GM20000 (cell line): ENCODE results near the gene RBM20.

ENCODE experiments used
- DNase-seq: peaks from one replicate; pipeline ENCODE4 v3.0.0; 2012; ENCODE audit warnings: low spot score
- CTCF ChIP-seq: IDR thresholded peaks from 2 replicates; pipeline ENCODE4 v1.5.1; 2012; ENCODE audit warnings: mild to moderate bottlenecking, control low read depth; ENCODE audit errors: extremely low read depth, missing control alignments

RBM20 gene

DNA sequence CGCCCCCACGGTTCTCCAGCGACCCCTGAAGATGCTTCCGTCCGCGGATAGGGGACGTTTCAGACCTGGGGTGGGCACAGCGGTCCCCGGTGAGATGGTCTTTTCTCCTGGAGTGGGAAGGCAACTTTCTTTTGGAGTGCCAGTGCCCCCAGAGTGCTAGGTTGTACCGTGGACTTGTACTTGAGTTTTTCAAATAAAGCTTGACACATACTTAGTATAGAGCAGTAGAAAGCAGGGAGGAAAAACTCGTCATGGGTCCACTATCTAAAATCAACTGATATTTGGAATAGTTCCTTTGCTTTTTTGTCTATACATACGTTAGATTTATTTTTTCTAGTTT is 28.4 kb downstream of the RBM20 start:
- TF ChIP-seq CTCF, result peak; percentile 22
- no peak for DNase-seq

- no peak for TF ChIP-seq CTCF
- DNase-seq, result no peak
Measured at GRCh38 chr10:110676016-110676415, 31.9 kb downstream of the RBM20 start.

DNA sequence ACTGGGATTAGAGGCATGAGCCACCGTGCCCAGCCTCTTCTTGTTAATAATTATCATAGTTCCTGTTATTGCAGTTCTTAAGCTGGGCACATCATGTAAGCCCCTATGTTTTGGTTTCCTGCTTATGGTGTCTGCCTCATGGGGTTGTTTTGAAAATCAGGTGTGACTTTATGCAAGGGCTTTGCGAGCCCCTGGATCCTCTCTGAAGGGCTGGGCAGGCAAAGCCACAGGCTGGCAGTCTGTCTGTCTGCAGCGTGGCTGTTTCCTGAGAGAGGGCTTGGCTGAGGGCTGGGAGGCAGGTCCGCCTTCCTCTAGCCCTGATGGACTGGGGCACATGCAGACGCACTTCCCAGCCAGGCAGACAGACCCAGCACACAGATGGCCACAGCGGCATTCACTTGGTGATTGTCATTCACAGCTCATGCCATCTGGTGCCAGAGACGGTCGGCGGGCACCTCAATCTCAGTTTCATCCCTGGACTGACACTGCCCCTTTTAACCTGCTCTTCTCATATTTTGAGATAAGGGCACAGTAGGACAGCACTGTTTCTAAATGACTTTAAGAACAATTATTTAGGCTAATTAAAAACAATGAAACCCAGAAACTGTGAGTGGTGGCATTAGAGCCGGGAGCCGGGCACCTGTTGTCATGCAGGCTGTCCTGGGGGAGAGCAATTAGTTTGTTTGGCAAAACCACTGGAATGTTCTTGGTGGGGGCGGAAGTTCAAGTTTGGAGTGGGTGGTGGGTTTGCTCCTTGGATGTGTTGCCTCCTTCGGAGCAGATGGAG is 35.5 kb downstream of the RBM20 start:
- no peak for TF ChIP-seq CTCF
- no peak for DNase-seq

GRCh38 chr10:110680273-110681020 is 36.3 kb downstream of the RBM20 start:
- DNase-seq, result no peak
- no peak for TF ChIP-seq CTCF

- no peak for TF ChIP-seq CTCF
- DNase-seq, result peak; percentile 56
Measured at GRCh38 chr10:110681023-110681681, 37.0 kb downstream of the RBM20 start.

GRCh38 chr10:110682348-110682747 is 38.2 kb downstream of the RBM20 start:
- no peak for TF ChIP-seq CTCF
- DNase-seq, result no peak
